LNCaP clone FGC (cell line): ENCODE measurements around the gene PCDH1.

Experiments used
- DNase-seq: peaks from one replicate; pipeline ENCODE4 v3.0.0-alpha.2; 2011; ENCODE audit warnings: low read depth
- H3K4me3 ChIP-seq: 2 replicates; pipeline ENCODE4 v1.5.1; 2011; ENCODE audit warnings: mild to moderate bottlenecking, low read depth, low read length, control low read depth
- TF ChIP-seq, protein P1 (sequence below): IDR thresholded peaks from 2 replicates; pipeline ENCODE4 v1.5.1; 2012; ENCODE audit warnings: mild to moderate bottlenecking; ENCODE audit not compliant: control insufficient read depth, insufficient read depth; ENCODE audit errors: extremely low read depth

The PCDH1 gene

DNA sequence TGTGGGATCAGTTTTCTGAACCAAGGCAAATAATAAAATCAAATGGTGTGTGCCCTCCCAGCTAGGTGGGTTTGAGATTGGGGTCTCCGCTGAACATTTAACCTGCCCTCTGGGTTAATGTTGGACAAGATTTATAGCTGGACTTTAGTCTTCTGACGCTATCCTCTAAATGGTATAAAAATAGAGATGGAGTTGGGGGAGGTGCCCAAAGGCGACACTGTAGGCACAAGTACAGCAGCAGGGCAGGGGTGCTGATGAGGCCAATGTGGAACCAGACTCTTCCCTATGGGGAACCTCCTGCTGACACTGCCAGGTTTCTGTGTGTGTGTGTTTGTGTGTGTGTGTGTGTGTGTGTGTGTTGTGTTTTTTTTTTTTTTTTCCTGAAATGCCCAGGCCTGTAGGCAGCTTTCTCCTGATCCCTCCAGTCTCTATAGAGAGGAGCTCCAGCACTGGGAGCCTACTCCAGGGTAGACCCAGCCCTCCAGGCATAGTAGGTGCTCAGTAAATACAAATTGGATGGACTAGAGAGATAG lies 37.9 kb downstream of the PCDH1 start:
- H3K4me3 ChIP-seq = no peak overlapping the region
- TF ChIP-seq, protein P1, sequence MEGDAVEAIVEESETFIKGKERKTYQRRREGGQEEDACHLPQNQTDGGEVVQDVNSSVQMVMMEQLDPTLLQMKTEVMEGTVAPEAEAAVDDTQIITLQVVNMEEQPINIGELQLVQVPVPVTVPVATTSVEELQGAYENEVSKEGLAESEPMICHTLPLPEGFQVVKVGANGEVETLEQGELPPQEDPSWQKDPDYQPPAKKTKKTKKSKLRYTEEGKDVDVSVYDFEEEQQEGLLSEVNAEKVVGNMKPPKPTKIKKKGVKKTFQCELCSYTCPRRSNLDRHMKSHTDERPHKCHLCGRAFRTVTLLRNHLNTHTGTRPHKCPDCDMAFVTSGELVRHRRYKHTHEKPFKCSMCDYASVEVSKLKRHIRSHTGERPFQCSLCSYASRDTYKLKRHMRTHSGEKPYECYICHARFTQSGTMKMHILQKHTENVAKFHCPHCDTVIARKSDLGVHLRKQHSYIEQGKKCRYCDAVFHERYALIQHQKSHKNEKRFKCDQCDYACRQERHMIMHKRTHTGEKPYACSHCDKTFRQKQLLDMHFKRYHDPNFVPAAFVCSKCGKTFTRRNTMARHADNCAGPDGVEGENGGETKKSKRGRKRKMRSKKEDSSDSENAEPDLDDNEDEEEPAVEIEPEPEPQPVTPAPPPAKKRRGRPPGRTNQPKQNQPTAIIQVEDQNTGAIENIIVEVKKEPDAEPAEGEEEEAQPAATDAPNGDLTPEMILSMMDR = no peak
- DNase-seq = no peak

DNA sequence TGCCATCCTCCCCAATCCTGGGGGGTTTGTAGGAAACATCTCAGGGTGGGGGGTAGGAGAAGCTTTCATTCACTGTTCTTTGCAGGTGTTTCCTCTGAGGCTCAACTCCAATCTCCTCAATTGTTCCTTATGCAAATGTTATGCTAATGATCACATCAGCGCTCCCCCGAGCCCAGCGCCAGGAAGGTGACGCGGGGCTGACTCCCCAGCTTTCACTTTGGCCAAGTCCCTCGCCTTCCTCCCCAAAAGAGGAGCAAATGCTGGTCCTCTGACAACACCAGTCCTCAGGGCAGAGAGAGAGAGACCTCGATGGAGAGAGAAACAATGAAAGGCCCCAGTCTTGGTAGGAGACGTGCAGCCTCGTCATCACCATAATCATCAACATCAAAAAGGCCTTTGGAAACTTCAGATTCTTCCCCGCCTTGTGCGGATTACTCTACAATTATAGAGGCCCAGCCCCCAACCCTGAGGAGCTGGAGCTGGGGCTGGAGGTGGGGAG lies 39.1 kb downstream of the PCDH1 start:
- H3K4me3 ChIP-seq = no peak overlapping the region
- no peak for DNase-seq
- TF ChIP-seq, protein P1 = no peak

DNA sequence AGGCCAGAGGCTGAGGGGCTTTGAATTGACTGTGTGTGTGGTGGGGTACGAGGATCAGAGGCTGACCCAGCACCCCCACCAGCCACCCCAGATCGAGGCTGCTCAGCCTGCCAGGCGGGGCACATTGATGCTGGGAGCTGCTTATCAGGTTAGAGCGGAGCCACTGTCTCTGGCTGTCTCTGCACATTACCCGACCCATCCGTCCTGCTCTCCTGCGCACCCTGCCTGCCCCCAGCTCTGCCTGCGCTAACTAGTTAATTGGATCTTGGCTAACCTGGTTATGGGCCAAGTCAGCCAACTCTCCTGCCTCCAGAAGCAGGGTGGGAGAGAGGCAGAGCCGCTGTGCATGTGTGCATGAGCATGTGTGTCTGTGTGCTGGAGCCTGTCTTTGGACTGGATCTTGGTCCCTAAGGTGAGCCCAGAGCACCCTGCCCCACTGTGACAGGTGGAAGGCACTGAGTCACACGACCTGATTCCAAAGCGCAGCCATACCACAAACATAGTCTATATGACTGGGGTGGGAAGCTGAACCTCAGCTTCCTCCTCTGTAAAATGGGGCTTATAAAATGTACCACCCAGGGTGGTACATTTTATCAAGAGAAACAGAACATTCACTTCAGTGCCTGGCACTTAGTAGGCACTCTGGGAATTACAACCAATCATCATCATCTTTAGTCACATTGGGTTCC lies 39.7 kb downstream of the PCDH1 start:
- no peak for DNase-seq
- H3K4me3 ChIP-seq = no peak overlapping the region
- TF ChIP-seq, protein P1 = no peak

DNA sequence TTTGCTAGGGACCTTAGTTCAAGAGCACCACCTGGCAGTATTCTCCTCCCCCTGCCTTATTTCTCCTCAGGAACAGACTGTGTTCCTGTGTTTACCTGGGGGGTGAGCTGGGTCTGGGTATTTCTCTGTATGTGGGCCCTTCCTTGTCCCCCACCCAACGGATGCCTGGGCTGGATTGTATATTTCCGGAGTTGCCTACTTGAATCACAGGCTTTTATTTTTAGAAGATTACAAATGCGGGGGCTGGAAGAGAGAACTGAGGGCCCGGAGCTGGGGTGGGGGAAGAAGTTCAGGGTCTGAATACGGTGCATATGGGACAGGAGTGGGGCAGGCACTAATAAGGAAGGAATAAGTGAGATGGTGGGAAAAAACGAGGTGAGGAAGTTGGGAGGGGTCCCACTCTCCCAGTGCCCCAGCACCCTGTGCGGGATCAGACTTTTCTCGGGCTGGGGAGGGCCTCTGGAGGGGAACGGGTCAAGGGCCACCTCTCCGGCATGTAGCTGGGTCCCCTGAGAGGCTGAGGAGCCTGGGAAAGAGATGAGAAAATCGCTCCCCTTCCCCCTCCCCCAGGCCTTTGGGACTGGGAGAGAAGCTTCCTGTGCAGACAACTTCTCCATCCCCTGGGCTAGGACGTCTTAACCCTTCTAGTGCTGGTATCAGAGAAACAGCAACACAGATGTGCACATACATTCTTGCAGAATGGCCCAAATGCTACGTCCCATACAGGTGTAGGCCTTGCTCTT lies 42.1 kb downstream of the PCDH1 start:
- DNase-seq = no peak
- no peak overlapping the region for H3K4me3 ChIP-seq
- TF ChIP-seq, protein P1 = no peak

DNA sequence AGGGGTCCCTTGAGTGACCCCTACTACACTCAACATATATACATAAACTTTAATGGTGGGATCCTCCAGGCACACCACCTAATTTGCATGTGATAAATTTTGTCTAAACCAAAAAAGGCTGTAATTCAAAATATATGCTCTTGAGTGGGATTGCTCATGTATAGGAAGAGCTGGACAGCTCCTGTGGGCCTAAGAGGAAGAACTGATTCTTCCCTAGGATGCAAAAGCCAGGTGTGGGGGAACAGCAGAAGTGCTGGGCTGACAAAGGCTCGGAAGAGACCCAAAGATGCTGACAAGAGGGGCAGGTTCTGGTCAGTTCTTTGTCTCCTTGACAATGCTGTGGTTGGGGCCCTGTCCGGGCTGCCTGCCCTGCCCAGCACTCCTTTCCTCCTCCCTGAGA lies 43.9 kb downstream of the PCDH1 start:
- TF ChIP-seq, protein P1 = no peak
- no peak overlapping the region for H3K4me3 ChIP-seq
- DNase-seq = no peak

DNA sequence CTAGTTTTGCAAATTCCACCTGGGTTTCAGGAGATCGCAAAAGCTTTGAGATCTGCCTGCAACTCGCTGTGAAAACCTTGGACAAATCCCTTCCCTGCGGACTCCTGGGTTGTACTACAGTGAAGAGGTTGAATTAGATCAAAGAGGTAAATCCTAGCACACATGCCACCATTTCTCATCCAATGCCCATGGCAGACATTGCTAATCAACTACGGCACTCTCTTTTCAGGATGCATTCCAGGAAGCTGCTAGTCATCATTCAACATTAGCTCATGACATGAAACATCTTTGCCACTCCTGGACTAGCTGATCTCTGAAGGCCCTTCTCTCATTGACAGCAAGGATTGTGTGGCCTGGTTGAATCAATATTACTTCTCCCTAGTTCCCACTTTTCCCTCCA lies 46.1 kb downstream of the PCDH1 start:
- TF ChIP-seq, protein P1 = no peak
- DNase-seq = no peak

More for the DNA sequence above, 46.1 kb downstream of the PCDH1 start:
- H3K4me3 ChIP-seq = no peak overlapping the region
